ENCODE data around the gene ADGRF4. TPM values are rescaled to one million over a fixed set of nuclear protein-coding genes. Genes with fewer than 3 reads are reported as not detected.

The ADGRF4 gene
- total and polyA plus RNA-seq, 9 of the 15 experiments (the other 6 are each of a cell fraction or from before 2014, with no cell fraction given) = not detected

- H3K27ac ChIP-seq (ENCODE audit: extremely low read depth, low read depth, low read length) = no peak overlapping the region
- no peak overlapping the region for H3K4me3 ChIP-seq
- H3K27me3 ChIP-seq (ENCODE audit: control insufficient read depth in 2 of 2, insufficient read depth in 2 of 2, low read length in 2 of 2) = no peaks in the 10 kb centered on the region
- H3K79me2 ChIP-seq (ENCODE audit: control insufficient read depth, insufficient read depth, low read length) = no peaks in the 10 kb centered on the region
- BruUV-seq (replicated peaks) = no TSS peak
- no peaks in the 10 kb centered on the region for H3K9me3 ChIP-seq (replicated peaks; ENCODE audit: control insufficient read depth, insufficient read depth, low read depth, low read length)
- no peak for DNase-seq (ENCODE audit: extremely low read depth in 1 of 4, low spot score in 3 of 4)
- TF ChIP-seq MED1 (CRISPR knock-in tag; IDR thresholded peaks at IDR 0.05; ENCODE audit: borderline replicate concordance) (no peak), NELFE (IDR thresholded peaks at IDR 0.05; ENCODE audit: insufficient read depth, insufficient read length) (no peak), ZNF584 (CRISPR knock-in tag; IDR thresholded peaks at IDR 0.05; ENCODE audit: low read depth) (no peak), HNRNPK (IDR thresholded peaks at IDR 0.05; ENCODE audit: low read depth, low read length, poor library complexity, severe bottlenecking) (no peak), ZFP91 (CRISPR knock-in tag; IDR thresholded peaks at IDR 0.05) (no peak), YY1 (IDR thresholded peaks at IDR 0.05; ENCODE audit: borderline replicate concordance in 1 of 3, control insufficient read depth in 1 of 3, extremely low read depth in 1 of 3, insufficient read depth in 3 of 3, insufficient read length in 1 of 3, insufficient replicate concordance in 2 of 3, low read depth in 1 of 3, low read length in 2 of 3) (no peak), ZFP36 (IDR thresholded peaks at IDR 0.05; ENCODE audit: low read depth, low read length, partially characterized antibody) (peak; percentile 26)
- no peaks in the 10 kb centered on the region for H3K9me1 ChIP-seq (ENCODE audit: control insufficient read depth, insufficient read depth, low read length)
- no peak overlapping the region for H3K9ac ChIP-seq (ENCODE audit: insufficient read depth in 1 of 2, low read depth in 2 of 2, low read length in 2 of 2)
- no peaks in the 10 kb centered on the region for H4K20me1 ChIP-seq (replicated peaks; ENCODE audit: control insufficient read depth, insufficient read depth, low read length)
- FAIRE-seq = no peak
- H3K36me3 ChIP-seq (ENCODE audit: control insufficient read depth, insufficient read depth, low read length) = no peaks in the 10 kb centered on the region
- POLR2A ChIA-PET = no interaction called here
- H2AFZ ChIP-seq (ENCODE audit: low read depth, low read length) = no peak overlapping the region
- in situ Hi-C loops (cut with MboI) (no loop called here), intact Hi-C loops (cut with micrococcal nuclease) (no loop called here)
- no peak overlapping the region for H3K4me2 ChIP-seq (ENCODE audit: insufficient read depth, low read length)
- CTCF ChIA-PET (ENCODE audit: low intra/inter-chr PET ratio) = no interaction called here
- no peak for ATAC-seq
- no peaks in the 10 kb centered on the region for H3K4me1 ChIP-seq (replicated peaks in 1 of 2; ENCODE audit: control insufficient read depth in 2 of 2, insufficient read depth in 2 of 2, low read length in 2 of 2)
- WGBS (ENCODE audit: insufficient coverage, low coverage, missing lambda C conversion rate) = 0% methylated on average over 2 of the region's 2 CpGs
Observed at GRCh38 chr6:47727391-47727790, 29.0 kb downstream of the ADGRF4 start.

Data from K562 (cell line).